GM12801 (cell line): ENCODE results near the gene MGAT5.

Experiments used
- TF ChIP-seq, protein P1 (sequence below): IDR thresholded peaks from one replicate; pipeline ENCODE4 v1.5.1; 2011; ENCODE audit warnings: control low read depth; ENCODE audit not compliant: insufficient read length; ENCODE audit errors: extremely low read depth

MGAT5 gene

GRCh38 chr2:134314681-134315368 lies 61.0 kb downstream of the MGAT5 start:
- TF ChIP-seq, protein P1, sequence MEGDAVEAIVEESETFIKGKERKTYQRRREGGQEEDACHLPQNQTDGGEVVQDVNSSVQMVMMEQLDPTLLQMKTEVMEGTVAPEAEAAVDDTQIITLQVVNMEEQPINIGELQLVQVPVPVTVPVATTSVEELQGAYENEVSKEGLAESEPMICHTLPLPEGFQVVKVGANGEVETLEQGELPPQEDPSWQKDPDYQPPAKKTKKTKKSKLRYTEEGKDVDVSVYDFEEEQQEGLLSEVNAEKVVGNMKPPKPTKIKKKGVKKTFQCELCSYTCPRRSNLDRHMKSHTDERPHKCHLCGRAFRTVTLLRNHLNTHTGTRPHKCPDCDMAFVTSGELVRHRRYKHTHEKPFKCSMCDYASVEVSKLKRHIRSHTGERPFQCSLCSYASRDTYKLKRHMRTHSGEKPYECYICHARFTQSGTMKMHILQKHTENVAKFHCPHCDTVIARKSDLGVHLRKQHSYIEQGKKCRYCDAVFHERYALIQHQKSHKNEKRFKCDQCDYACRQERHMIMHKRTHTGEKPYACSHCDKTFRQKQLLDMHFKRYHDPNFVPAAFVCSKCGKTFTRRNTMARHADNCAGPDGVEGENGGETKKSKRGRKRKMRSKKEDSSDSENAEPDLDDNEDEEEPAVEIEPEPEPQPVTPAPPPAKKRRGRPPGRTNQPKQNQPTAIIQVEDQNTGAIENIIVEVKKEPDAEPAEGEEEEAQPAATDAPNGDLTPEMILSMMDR: no peak

DNA sequence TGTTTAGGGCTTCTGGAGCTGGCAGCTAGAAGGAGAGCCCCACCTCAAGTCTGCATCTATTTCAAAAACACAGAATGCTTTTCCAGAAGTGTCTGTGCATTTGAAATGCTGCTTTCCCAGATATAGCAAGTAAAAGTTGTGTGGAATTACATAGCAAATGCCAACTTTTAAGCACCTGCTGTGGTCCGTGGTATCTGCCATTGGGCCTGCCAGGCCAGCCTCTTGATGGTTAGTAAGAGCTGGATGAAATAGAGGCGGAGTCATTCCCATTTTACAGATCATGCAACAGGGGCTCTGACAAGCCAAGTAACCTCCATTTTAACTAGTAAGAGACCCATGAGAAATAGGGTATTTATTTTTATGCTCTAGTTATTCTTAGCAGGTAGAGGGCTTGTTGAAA lies 61.6 kb downstream of the MGAT5 start:
- TF ChIP-seq, protein P1: no peak

- TF ChIP-seq, protein P1: no peak
Measured at GRCh38 chr2:134319596-134320254, 65.9 kb downstream of the MGAT5 start.

DNA sequence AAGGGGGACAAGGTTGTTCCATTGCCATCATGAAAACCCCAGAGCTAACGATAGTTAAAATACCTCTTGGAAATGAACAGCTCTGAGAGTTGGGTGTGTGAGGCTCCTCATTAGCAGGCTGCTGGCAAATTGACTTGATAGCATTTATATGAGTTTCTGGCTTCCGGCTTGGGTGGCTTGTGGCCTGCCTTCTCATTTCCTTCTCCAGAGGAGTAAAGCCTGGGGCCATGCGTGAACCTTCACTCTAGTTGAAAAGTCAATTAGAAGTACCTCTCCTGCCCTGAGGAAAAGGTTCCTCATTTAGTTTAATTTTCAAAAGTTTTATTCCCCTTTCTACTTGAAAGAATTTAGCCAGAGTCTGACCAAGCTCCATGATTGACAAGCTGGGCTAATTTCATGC lies 67.1 kb downstream of the MGAT5 start:
- TF ChIP-seq, protein P1: no peak

DNA sequence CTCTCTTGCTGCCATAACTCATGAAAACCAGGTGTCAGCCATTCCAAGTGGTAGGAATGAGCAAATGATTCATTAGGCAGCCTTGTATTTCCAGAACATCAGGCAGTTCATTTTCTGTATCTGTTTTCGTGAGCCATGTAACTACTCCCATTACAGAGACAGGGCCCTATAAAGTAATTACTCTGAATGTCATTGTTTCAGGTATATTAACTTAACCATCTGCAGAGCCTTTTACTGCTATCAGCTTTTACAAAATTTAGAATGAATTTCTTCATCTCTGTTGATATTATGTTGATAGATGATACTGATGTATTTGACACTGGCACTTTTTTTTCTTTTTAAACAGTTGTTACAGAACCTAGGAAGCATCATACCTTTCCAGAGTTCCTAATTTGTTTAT lies 69.9 kb downstream of the MGAT5 start:
- TF ChIP-seq, protein P1: no peak

GRCh38 chr2:134324430-134324829 lies 70.6 kb downstream of the MGAT5 start:
- TF ChIP-seq, protein P1: no peak

- TF ChIP-seq, protein P1: no peak
Measured at GRCh38 chr2:134324947-134325346, 71.1 kb downstream of the MGAT5 start.
